DOHH2 (cell line): Measurements from ENCODE around the gene CCNYL1.
A peak's percentile ranks its signal among the peaks of the same experiment; 100 is the strongest.

Experiments used
- EZH2phosphoT487 ChIP-seq: fragments of 200-600 bp; sonication (generic); IDR thresholded peaks from 2 replicates; pipeline ENCODE4 v1.6.1; 2017; ENCODE audit warnings: borderline replicate concordance, mild to moderate bottlenecking, antibody characterized with exemption, low read length, moderate library complexity, mixed read lengths
- TF ChIP-seq, protein P1 (sequence below): fragments of 200-600 bp; sonication (generic); IDR thresholded peaks from one replicate; pipeline ENCODE4 v1.5.1; 2014; ENCODE audit warnings: antibody characterized with exemption, mild to moderate bottlenecking, low read depth, low read length; ENCODE audit not compliant: poor library complexity, severe bottlenecking

DNA sequence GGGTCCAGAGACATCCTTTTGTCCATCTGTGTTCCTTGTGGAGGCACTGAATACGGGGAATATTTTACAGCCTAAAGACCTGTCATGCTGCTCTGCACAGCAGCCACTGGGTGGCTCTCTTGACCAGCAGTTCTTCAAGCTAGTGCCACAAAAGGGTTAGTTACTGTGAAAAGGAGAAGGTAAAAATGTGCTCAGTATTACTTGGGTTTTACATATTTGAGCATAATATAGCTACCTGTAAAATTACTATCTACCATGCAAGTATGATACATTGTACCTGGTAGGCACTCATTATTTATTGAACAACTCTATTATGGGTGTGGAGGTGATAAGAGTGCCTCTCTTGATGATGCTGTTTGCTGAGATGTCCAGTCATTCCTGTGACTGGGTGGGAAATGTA, 34.7 kb downstream of the CCNYL1 start:
- TF ChIP-seq, protein P1, sequence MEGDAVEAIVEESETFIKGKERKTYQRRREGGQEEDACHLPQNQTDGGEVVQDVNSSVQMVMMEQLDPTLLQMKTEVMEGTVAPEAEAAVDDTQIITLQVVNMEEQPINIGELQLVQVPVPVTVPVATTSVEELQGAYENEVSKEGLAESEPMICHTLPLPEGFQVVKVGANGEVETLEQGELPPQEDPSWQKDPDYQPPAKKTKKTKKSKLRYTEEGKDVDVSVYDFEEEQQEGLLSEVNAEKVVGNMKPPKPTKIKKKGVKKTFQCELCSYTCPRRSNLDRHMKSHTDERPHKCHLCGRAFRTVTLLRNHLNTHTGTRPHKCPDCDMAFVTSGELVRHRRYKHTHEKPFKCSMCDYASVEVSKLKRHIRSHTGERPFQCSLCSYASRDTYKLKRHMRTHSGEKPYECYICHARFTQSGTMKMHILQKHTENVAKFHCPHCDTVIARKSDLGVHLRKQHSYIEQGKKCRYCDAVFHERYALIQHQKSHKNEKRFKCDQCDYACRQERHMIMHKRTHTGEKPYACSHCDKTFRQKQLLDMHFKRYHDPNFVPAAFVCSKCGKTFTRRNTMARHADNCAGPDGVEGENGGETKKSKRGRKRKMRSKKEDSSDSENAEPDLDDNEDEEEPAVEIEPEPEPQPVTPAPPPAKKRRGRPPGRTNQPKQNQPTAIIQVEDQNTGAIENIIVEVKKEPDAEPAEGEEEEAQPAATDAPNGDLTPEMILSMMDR, result peak; percentile 89
- TF ChIP-seq EZH2phosphoT487, result no peak
